ENCODE measurements around the gene VWA1. TPM values are rescaled to one million over a fixed set of nuclear protein-coding genes. Genes with fewer than 3 reads are reported as not detected.

VWA1 gene
- total and polyA plus RNA-seq, 2 donors from 2014 or later: 103 to 116 TPM

- Histone ChIP-seq H3K9ac (ENCODE audit: low read length in 3 of 3) (no peak overlapping the region), H3K36me3 (ENCODE audit: control insufficient read depth in 2 of 3, insufficient read depth in 3 of 3, low read length in 3 of 3) (no peaks in the 10 kb centered on the region), H3K27ac (ENCODE audit: low read depth in 2 of 2, low read length in 2 of 2) (peak overlapping the region; percentile 72 to 91), H3K4me3 (ENCODE audit: low read length in 3 of 3) (no peak overlapping the region), H3K27me3 (ENCODE audit: control insufficient read depth, insufficient read depth, low read length) (no peaks in the 10 kb centered on the region), H3K9me3 (ENCODE audit: control insufficient read depth in 2 of 3, insufficient read depth in 1 of 3, low read length in 3 of 3) (no peaks in the 10 kb centered on the region), H3K4me1 (ENCODE audit: control insufficient read depth in 2 of 3, insufficient read depth in 2 of 3, low read depth in 1 of 3, low read length in 3 of 3) (peaks cover 0 to 38% (median 6%) of the 10 kb centered on the region in 3 donors)
- DNase-seq: peak in 4 of 5 donors; percentile 37 to 93 (median 62)
- no peak for TF ChIP-seq CTCF (IDR thresholded peaks at IDR 0.05; ENCODE audit: borderline replicate concordance, extremely low read depth, insufficient read depth)
- intact Hi-C loops (cut with DNase I): no loop called here
- no peak for FAIRE-seq
Observed at GRCh38 chr1:1431845-1432273, 3.6 kb upstream of the VWA1 start.

DNA sequence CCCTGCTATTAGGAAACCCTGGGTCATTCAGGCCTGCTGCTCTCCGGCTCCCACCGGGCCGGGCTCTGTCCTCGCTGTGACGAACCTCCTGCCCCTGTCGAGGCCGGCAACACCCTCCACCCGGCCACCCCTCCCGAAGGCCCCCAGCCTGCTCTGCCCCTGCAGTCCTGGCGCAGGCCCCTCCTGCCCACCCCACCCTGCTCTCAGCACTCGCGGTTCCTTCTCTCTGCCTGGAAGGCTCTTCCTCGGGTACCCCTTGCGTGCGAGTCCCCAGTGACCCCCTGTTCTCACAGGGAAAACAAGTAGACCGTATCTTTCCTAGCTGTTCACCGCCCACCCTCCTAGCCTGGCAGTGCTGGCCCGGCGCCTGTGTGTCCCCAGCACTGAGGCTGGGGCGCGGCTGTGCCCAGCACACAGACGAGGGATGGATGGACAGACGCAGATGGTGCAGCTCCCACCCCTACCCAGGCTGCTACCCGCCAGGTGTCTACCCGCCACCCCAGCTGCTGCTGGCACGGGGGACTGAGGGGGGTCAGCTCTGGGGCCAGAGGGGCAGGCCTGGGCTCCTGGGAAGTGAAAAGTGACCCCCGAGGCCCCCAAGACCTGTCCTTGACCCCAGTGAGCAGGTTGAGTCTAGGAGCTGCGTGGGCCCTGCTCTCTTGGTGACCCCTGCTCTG is 3.1 kb upstream of the VWA1 start:
- peaks cover 0 to 44% (median 7%) of the 10 kb centered on the region in 3 donors for H3K4me1 ChIP-seq (ENCODE audit: control insufficient read depth in 2 of 3, insufficient read depth in 2 of 3, low read depth in 1 of 3, low read length in 3 of 3)
- no peak overlapping the region for H3K4me3 ChIP-seq (ENCODE audit: low read length in 3 of 3)
- H3K27me3 ChIP-seq (ENCODE audit: control insufficient read depth, insufficient read depth, low read length): no peaks in the 10 kb centered on the region
- no peak for TF ChIP-seq CTCF (IDR thresholded peaks at IDR 0.05; ENCODE audit: borderline replicate concordance, extremely low read depth, insufficient read depth)
- intact Hi-C loops (cut with DNase I): no loop called here
- H3K36me3 ChIP-seq (ENCODE audit: control insufficient read depth in 2 of 3, insufficient read depth in 3 of 3, low read length in 3 of 3): no peaks in the 10 kb centered on the region
- no peaks in the 10 kb centered on the region for H3K9me3 ChIP-seq (ENCODE audit: control insufficient read depth in 2 of 3, insufficient read depth in 1 of 3, low read length in 3 of 3)
- no peak for FAIRE-seq
- H3K9ac ChIP-seq (ENCODE audit: low read length in 3 of 3): peak overlapping the region in 1 of 3 donors; percentile 19
- peak in 2 of 5 donors; percentile 71 to 82 for DNase-seq
- peak overlapping the region; percentile 72 to 91 for H3K27ac ChIP-seq (ENCODE audit: low read depth in 2 of 2, low read length in 2 of 2)

GRCh38 chr1:1432951-1433803 is 2.3 kb upstream of the VWA1 start:
- no peaks in the 10 kb centered on the region for H3K36me3 ChIP-seq (ENCODE audit: control insufficient read depth in 2 of 3, insufficient read depth in 3 of 3, low read length in 3 of 3)
- peaks cover 0 to 48% (median 12%) of the 10 kb centered on the region in 3 donors for H3K4me1 ChIP-seq (ENCODE audit: control insufficient read depth in 2 of 3, insufficient read depth in 2 of 3, low read depth in 1 of 3, low read length in 3 of 3)
- no peak for TF ChIP-seq CTCF (IDR thresholded peaks at IDR 0.05; ENCODE audit: borderline replicate concordance, extremely low read depth, insufficient read depth)
- intact Hi-C loops (cut with DNase I): no loop called here
- H3K9ac ChIP-seq (ENCODE audit: low read length in 3 of 3): peak overlapping the region in 1 of 3 donors; percentile 26
- H3K9me3 ChIP-seq (ENCODE audit: control insufficient read depth in 2 of 3, insufficient read depth in 1 of 3, low read length in 3 of 3): no peaks in the 10 kb centered on the region
- no peak for FAIRE-seq
- no peak overlapping the region for H3K4me3 ChIP-seq (ENCODE audit: low read length in 3 of 3)
- DNase-seq: peak; percentile 82 to 97 (median 86)
- peak overlapping the region; percentile 86 to 91 for H3K27ac ChIP-seq (ENCODE audit: low read depth in 2 of 2, low read length in 2 of 2)
- H3K27me3 ChIP-seq (ENCODE audit: control insufficient read depth, insufficient read depth, low read length): no peaks in the 10 kb centered on the region

All from kidney (tissue), 14 donors.